ENCODE data around the gene BATF. TPM values are rescaled to one million over a fixed set of nuclear protein-coding genes. Genes with fewer than 3 reads are reported as not detected.

Gene BATF
- total and polyA plus RNA-seq, 2 experiments from 2014 or later, result not detected

DNA sequence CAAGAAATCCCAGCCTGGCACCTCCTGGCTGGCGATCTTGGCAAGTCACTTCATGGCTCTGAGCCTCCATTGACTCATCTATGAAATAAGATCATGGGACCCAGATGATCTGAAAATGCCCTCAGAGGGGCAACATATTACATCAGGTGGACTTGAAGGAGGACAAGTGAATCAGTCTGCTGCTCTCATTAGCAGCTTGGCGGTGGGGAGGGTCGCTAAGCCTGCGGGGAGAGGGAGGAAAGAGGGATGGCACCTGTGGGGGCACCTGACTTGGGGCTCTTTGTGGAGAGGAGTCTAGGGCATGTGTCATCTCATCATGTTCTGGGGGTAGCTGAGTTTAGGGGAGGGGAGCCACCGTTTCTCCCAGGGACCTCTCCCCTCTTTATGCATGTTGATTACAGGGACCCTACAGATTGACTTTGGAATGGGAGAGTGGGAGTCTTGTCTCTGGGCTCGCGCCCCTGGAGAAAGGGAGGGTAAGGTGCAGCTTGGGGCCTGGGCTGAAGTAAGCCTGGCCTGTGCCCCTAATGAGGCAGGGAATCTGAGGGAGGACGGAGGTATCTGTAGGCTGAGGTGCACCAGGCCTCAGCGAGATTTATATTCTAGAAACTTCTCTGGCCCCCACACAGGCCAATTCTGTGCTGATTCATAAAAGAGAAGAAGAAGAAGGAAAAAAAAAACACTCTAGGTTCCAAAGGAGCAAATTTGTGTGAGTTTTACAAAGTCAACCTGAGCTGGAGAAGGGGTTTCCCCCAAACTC is 29.3 kb upstream of the BATF start (continued):
- TF ChIP-seq JUNB (IDR thresholded peaks at IDR 0.05; ENCODE audit: unreplicated experiment), result no peak
- TF ChIP-seq NANOG (IDR thresholded peaks at IDR 0.05; ENCODE audit: borderline replicate concordance), result no peak
- no peak for TF ChIP-seq CREB1 (CRISPR knock-in tag; IDR thresholded peaks at IDR 0.05; ENCODE audit: low read depth)
- TF ChIP-seq, protein P1, sequence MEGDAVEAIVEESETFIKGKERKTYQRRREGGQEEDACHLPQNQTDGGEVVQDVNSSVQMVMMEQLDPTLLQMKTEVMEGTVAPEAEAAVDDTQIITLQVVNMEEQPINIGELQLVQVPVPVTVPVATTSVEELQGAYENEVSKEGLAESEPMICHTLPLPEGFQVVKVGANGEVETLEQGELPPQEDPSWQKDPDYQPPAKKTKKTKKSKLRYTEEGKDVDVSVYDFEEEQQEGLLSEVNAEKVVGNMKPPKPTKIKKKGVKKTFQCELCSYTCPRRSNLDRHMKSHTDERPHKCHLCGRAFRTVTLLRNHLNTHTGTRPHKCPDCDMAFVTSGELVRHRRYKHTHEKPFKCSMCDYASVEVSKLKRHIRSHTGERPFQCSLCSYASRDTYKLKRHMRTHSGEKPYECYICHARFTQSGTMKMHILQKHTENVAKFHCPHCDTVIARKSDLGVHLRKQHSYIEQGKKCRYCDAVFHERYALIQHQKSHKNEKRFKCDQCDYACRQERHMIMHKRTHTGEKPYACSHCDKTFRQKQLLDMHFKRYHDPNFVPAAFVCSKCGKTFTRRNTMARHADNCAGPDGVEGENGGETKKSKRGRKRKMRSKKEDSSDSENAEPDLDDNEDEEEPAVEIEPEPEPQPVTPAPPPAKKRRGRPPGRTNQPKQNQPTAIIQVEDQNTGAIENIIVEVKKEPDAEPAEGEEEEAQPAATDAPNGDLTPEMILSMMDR (conservative IDR thresholded peaks at IDR 0.05; ENCODE audit: low read depth in 2 of 2), result no peak

DNA sequence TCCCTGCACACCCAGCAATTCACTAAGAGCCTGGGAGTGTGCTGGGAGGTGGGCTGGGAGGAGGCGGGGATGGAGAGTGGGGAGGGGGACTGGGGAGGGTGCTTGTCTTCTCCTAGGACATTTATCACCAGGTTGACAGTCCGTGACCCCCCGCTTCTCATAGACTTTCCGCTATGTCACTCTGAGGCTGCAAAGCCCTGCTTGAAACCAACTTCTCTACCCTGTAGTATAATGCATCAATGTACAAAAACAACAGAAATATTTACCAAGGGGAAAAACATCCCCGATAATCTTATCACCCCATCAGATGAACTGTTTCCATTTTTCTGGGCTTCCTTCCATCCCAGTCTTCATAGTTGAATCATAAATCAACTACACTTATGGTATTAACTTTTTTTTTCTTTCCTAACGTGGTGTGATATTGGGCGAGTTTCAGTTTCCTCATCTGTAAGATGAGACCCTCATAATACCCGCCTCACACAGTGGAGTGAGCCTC is 28.6 kb upstream of the BATF start:
- H3K79me2 ChIP-seq (replicated peaks; ENCODE audit: insufficient read depth), result no peaks in the 10 kb centered on the region
- ATAC-seq (no peak), DNase-seq (ENCODE audit: low spot score) (no peak)
- H3K27ac ChIP-seq (ENCODE audit: low read depth), result no peak overlapping the region
- Mint-ChIP-seq H3K4me1 (no peaks in the 10 kb centered on the region), H3K9me3 (no peaks in the 10 kb centered on the region), H3K36me3 (ENCODE audit: low read depth) (no peaks in the 10 kb centered on the region), H3K4me3 (no peak overlapping the region), H3K27ac (no peak overlapping the region), H3K27me3 (ENCODE audit: insufficient read depth, low read depth, poor library complexity) (no peaks in the 10 kb centered on the region)
- TF ChIP-seq ZNF114 (CRISPR knock-in tag; IDR thresholded peaks at IDR 0.05), result no peak
- TF ChIP-seq NANOG (IDR thresholded peaks at IDR 0.05; ENCODE audit: borderline replicate concordance), result no peak
- no peak for TF ChIP-seq CREB1 (CRISPR knock-in tag; IDR thresholded peaks at IDR 0.05; ENCODE audit: low read depth)
- TF ChIP-seq ZNF331 (CRISPR knock-in tag; IDR thresholded peaks at IDR 0.05; ENCODE audit: low read depth), result no peak
- TF ChIP-seq, protein P1 (conservative IDR thresholded peaks at IDR 0.05; ENCODE audit: low read depth in 2 of 2), result no peak
- TF ChIP-seq EZH2phosphoT487 (IDR thresholded peaks at IDR 0.05; ENCODE audit: unreplicated experiment), result no peak
- TF ChIP-seq EZH2 (IDR thresholded peaks at IDR 0.05; ENCODE audit: low read depth, unreplicated experiment), result no peak
- TF ChIP-seq, protein P2, sequence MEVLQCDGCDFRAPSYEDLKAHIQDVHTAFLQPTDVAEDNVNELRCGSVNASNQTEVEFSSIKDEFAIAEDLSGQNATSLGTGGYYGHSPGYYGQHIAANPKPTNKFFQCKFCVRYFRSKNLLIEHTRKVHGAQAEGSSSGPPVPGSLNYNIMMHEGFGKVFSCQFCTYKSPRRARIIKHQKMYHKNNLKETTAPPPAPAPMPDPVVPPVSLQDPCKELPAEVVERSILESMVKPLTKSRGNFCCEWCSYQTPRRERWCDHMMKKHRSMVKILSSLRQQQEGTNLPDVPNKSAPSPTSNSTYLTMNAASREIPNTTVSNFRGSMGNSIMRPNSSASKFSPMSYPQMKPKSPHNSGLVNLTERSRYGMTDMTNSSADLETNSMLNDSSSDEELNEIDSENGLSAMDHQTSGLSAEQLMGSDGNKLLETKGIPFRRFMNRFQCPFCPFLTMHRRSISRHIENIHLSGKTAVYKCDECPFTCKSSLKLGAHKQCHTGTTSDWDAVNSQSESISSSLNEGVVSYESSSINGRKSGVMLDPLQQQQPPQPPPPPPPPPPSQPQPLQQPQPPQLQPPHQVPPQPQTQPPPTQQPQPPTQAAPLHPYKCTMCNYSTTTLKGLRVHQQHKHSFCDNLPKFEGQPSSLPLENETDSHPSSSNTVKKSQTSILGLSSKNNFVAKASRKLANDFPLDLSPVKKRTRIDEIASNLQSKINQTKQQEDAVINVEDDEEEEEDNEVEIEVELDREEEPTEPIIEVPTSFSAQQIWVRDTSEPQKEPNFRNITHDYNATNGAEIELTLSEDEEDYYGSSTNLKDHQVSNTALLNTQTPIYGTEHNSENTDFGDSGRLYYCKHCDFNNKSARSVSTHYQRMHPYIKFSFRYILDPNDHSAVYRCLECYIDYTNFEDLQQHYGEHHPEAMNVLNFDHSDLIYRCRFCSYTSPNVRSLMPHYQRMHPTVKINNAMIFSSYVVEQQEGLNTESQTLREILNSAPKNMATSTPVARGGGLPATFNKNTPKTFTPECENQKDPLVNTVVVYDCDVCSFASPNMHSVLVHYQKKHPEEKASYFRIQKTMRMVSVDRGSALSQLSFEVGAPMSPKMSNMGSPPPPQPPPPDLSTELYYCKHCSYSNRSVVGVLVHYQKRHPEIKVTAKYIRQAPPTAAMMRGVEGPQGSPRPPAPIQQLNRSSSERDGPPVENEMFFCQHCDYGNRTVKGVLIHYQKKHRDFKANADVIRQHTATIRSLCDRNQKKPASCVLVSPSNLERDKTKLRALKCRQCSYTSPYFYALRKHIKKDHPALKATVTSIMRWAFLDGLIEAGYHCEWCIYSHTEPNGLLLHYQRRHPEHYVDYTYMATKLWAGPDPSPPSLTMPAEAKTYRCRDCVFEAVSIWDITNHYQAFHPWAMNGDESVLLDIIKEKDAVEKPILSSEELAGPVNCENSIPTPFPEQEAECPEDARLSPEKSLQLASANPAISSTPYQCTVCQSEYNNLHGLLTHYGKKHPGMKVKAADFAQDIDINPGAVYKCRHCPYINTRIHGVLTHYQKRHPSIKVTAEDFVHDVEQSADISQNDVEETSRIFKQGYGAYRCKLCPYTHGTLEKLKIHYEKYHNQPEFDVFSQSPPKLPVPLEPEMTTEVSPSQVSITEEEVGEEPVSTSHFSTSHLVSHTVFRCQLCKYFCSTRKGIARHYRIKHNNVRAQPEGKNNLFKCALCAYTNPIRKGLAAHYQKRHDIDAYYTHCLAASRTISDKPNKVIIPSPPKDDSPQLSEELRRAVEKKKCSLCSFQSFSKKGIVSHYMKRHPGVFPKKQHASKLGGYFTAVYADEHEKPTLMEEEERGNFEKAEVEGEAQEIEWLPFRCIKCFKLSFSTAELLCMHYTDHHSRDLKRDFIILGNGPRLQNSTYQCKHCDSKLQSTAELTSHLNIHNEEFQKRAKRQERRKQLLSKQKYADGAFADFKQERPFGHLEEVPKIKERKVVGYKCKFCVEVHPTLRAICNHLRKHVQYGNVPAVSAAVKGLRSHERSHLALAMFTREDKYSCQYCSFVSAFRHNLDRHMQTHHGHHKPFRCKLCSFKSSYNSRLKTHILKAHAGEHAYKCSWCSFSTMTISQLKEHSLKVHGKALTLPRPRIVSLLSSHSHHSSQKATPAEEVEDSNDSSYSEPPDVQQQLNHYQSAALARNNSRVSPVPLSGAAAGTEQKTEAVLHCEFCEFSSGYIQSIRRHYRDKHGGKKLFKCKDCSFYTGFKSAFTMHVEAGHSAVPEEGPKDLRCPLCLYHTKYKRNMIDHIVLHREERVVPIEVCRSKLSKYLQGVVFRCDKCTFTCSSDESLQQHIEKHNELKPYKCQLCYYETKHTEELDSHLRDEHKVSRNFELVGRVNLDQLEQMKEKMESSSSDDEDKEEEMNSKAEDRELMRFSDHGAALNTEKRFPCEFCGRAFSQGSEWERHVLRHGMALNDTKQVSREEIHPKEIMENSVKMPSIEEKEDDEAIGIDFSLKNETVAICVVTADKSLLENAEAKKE (CRISPR knock-in tag; IDR thresholded peaks at IDR 0.05), result no peak
- TF ChIP-seq POLR2AphosphoS5 (IDR thresholded peaks at IDR 0.05; ENCODE audit: low read depth), result no peak
- H4K20me1 ChIP-seq (replicated peaks; ENCODE audit: insufficient read depth), result no peaks in the 10 kb centered on the region
- H3K4me1 ChIP-seq (ENCODE audit: insufficient read depth), result no peaks in the 10 kb centered on the region
- H3K9me2 ChIP-seq (ENCODE audit: insufficient read depth), result peaks cover 13% of the 10 kb centered on the region; the same call in 1 of the 2 replicates
- peak overlapping the region; percentile 28; the same call in 1 of the 2 replicates for H2AFZ ChIP-seq
- H3K27me3 ChIP-seq (ENCODE audit: insufficient read depth), result no peaks in the 10 kb centered on the region
- no peak overlapping the region for H3K4me2 ChIP-seq
- no peaks in the 10 kb centered on the region for H3F3A ChIP-seq (replicated peaks; ENCODE audit: low read depth)
- no peak overlapping the region for H3K4me3 ChIP-seq
- H3K36me3 ChIP-seq (ENCODE audit: insufficient read depth), result no peaks in the 10 kb centered on the region

Data from GM23338 (cell line).